ENCODE results near the gene KIF7. TPM values are rescaled to one million over a fixed set of nuclear protein-coding genes. Genes with fewer than 3 reads are reported as not detected.

The KIF7 gene
- total and polyA plus RNA-seq, 10 of the 15 experiments (the other 5 are each of a cell fraction or from before 2014, with no cell fraction given): 0.01 to 0.36 (median 0.10) TPM; not detected in 2

DNA sequence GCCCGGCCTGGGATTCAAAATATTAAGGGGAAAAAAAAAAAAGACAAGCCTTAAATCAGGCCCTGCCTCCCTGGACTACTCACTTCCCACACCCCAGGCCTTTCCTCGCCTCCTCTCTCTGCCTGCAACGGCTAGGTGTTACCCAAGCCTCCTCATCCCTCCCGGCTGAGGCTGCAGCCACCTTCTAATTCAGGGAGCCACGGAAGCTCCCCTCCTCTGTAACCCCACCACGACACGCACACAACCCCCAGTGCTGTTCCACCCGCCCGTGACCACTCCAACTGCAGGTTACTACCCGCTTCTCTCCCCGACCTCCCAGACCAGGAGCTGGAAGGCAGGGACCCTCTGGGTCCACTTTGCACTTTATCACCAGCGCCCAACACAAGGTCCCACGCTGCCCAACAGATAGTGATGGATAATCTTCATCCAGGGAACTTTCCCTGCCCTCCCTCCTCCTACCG lies 936 bp downstream of the KIF7 start:
- Histone ChIP-seq H3K4me2 (ENCODE audit: control insufficient read depth, insufficient read depth) (peak overlapping the region; percentile 68), H3K9me3 (replicated peaks; ENCODE audit: control insufficient read depth, insufficient read depth, low read length) (no peaks in the 10 kb centered on the region), H3K27ac (ENCODE audit: control insufficient read depth, insufficient read depth) (no peak overlapping the region), H3K27me3 (replicated peaks in 1 of 2; ENCODE audit: control insufficient read depth in 2 of 2, insufficient read depth in 2 of 2, low read length in 1 of 2) (peaks cover 0 to 8% of the 10 kb centered on the region in 2 experiments; a peak in 3 of 4 replicates), H3K4me1 (ENCODE audit: control insufficient read depth, insufficient read depth, low read length) (no peaks in the 10 kb centered on the region), H4K20me1 (ENCODE audit: control insufficient read depth, insufficient read depth) (no peaks in the 10 kb centered on the region), H3K36me3 (ENCODE audit: control insufficient read depth in 2 of 2, insufficient read depth in 2 of 2, low read length in 1 of 2) (no peaks in the 10 kb centered on the region), H3K79me2 (ENCODE audit: control insufficient read depth, insufficient read depth, low read length) (no peaks in the 10 kb centered on the region), H2AFZ (ENCODE audit: control insufficient read depth, low read depth, low read length) (no peak overlapping the region; the same call in 1 of the 2 replicates), H3K4me3 (peak overlapping the region; percentile 32; the same call in 1 of the 2 replicates), H3K9ac (ENCODE audit: control insufficient read depth, insufficient read depth, low read length) (peak overlapping the region; percentile 38; the same call in 1 of the 2 replicates)
- WGBS (ENCODE audit: insufficient coverage, insufficient replicate concordance, low lambda C conversion rate, missing lambda C conversion rate): 40% methylated on average over 13 of the region's 14 CpGs
- in situ Hi-C loops (cut with MboI) (no loop called here), intact Hi-C loops (cut with micrococcal nuclease; ENCODE audit: unreplicated experiment) (no loop called here)
- no peak for ATAC-seq
- SMC1A ChIA-PET (ENCODE audit: uncharacterized antibody, unreplicated experiment): no interaction called here
- POLR2A ChIA-PET: no interaction called here
- TF ChIP-seq, protein P1, sequence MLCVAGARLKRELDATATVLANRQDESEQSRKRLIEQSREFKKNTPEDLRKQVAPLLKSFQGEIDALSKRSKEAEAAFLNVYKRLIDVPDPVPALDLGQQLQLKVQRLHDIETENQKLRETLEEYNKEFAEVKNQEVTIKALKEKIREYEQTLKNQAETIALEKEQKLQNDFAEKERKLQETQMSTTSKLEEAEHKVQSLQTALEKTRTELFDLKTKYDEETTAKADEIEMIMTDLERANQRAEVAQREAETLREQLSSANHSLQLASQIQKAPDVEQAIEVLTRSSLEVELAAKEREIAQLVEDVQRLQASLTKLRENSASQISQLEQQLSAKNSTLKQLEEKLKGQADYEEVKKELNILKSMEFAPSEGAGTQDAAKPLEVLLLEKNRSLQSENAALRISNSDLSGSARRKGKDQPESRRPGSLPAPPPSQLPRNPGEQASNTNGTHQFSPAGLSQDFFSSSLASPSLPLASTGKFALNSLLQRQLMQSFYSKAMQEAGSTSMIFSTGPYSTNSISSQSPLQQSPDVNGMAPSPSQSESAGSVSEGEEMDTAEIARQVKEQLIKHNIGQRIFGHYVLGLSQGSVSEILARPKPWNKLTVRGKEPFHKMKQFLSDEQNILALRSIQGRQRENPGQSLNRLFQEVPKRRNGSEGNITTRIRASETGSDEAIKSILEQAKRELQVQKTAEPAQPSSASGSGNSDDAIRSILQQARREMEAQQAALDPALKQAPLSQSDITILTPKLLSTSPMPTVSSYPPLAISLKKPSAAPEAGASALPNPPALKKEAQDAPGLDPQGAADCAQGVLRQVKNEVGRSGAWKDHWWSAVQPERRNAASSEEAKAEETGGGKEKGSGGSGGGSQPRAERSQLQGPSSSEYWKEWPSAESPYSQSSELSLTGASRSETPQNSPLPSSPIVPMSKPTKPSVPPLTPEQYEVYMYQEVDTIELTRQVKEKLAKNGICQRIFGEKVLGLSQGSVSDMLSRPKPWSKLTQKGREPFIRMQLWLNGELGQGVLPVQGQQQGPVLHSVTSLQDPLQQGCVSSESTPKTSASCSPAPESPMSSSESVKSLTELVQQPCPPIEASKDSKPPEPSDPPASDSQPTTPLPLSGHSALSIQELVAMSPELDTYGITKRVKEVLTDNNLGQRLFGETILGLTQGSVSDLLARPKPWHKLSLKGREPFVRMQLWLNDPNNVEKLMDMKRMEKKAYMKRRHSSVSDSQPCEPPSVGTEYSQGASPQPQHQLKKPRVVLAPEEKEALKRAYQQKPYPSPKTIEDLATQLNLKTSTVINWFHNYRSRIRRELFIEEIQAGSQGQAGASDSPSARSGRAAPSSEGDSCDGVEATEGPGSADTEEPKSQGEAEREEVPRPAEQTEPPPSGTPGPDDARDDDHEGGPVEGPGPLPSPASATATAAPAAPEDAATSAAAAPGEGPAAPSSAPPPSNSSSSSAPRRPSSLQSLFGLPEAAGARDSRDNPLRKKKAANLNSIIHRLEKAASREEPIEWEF (IDR thresholded peaks at IDR 0.05; ENCODE audit: insufficient replicate concordance, low read depth, low read length): no peak
- no peak for DNase-seq (ENCODE audit: low read depth, low spot score)
- BruUV-seq (replicated peaks): no TSS peak
- CTCF ChIA-PET: no interaction called here
- FAIRE-seq: no peak
- RAD21 ChIA-PET (ENCODE audit: unreplicated experiment): no interaction called here

DNA sequence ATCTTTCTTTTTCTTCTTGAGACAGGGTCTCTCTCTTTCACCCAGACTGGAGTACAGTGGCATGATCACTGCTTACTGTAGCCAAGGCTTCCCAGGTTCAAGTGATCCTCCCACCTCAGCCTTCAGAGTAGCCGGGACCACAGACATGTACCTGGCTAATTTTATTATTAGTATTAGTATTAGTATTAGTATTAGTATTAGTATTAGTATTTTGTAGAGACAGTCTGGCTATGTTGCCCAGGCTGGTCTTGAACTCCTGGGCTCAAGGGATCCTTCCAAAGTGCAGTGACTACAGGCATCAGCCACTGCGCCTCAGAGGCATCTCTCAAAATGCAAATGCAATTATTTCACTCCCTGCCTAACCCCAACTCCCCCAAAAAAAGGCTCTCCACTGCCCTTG lies 1.7 kb downstream of the KIF7 start:
- Histone ChIP-seq H3K4me3 (no peak overlapping the region), H3K27me3 (replicated peaks in 1 of 2; ENCODE audit: control insufficient read depth in 2 of 2, insufficient read depth in 2 of 2, low read length in 1 of 2) (peaks cover 0 to 8% of the 10 kb centered on the region in 2 experiments; a peak in 3 of 4 replicates), H2AFZ (ENCODE audit: control insufficient read depth, low read depth, low read length) (no peak overlapping the region), H3K9ac (ENCODE audit: control insufficient read depth, insufficient read depth, low read length) (no peak overlapping the region), H3K4me2 (ENCODE audit: control insufficient read depth, insufficient read depth) (no peak overlapping the region), H3K36me3 (ENCODE audit: control insufficient read depth in 2 of 2, insufficient read depth in 2 of 2, low read length in 1 of 2) (no peaks in the 10 kb centered on the region), H3K27ac (ENCODE audit: control insufficient read depth, insufficient read depth) (no peak overlapping the region), H3K9me3 (replicated peaks; ENCODE audit: control insufficient read depth, insufficient read depth, low read length) (no peaks in the 10 kb centered on the region), H4K20me1 (ENCODE audit: control insufficient read depth, insufficient read depth) (no peaks in the 10 kb centered on the region), H3K79me2 (ENCODE audit: control insufficient read depth, insufficient read depth, low read length) (no peaks in the 10 kb centered on the region), H3K4me1 (ENCODE audit: control insufficient read depth, insufficient read depth, low read length) (no peaks in the 10 kb centered on the region)
- 0% methylated on average over 2 of the region's 2 CpGs for WGBS (ENCODE audit: insufficient coverage, insufficient replicate concordance, low lambda C conversion rate, missing lambda C conversion rate)
- in situ Hi-C loops (cut with MboI) (no loop called here), intact Hi-C loops (cut with micrococcal nuclease; ENCODE audit: unreplicated experiment) (no loop called here)
- DNase-seq (ENCODE audit: low read depth, low spot score) (no peak), FAIRE-seq (no peak), ATAC-seq (no peak)
- BruUV-seq (replicated peaks): no TSS peak
- CTCF ChIA-PET: no interaction called here
- POLR2A ChIA-PET: no interaction called here
- SMC1A ChIA-PET (ENCODE audit: uncharacterized antibody, unreplicated experiment): no interaction called here
- TF ChIP-seq RB1 (IDR thresholded peaks at IDR 0.05; ENCODE audit: borderline replicate concordance): no peak
- TF ChIP-seq, protein P2, sequence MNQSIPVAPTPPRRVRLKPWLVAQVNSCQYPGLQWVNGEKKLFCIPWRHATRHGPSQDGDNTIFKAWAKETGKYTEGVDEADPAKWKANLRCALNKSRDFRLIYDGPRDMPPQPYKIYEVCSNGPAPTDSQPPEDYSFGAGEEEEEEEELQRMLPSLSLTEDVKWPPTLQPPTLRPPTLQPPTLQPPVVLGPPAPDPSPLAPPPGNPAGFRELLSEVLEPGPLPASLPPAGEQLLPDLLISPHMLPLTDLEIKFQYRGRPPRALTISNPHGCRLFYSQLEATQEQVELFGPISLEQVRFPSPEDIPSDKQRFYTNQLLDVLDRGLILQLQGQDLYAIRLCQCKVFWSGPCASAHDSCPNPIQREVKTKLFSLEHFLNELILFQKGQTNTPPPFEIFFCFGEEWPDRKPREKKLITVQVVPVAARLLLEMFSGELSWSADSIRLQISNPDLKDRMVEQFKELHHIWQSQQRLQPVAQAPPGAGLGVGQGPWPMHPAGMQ (IDR thresholded peaks at IDR 0.05; ENCODE audit: borderline replicate concordance): no peak
- RAD21 ChIA-PET (ENCODE audit: unreplicated experiment): no interaction called here

Measured in GM12878 (cell line).